CD14-positive monocyte (primary cell): ENCODE data around the gene CALD1. TPM values are rescaled to one million over a fixed set of nuclear protein-coding genes. Genes with fewer than 3 reads are reported as not detected.

Source experiments
- DNase-seq, 3 donors: peaks; one replicate each; pipeline ENCODE4 v3.0.0-alpha.2; 2011 to 2022
- H2AFZ ChIP-seq: 2 replicates; pipeline ENCODE4 v1.6.0; 2012; ENCODE audit warnings: mild to moderate bottlenecking, low read depth, low read length, inconsistent platforms; ENCODE audit not compliant: insufficient read depth, poor library complexity, severe bottlenecking
- H3K27ac ChIP-seq, 2 donors: 1 replicate in 1 of 2; 2 replicates in 1 of 2; pipeline ENCODE4 v1.5.1; 2012 to 2013; ENCODE audit warnings: low read length in 2 of 2, control low read depth in 1 of 2, inconsistent platforms in 1 of 2, low read depth in 1 of 2, mild to moderate bottlenecking in 1 of 2
- H3K27me3 ChIP-seq, 2 donors: one replicate each; pipeline versions ENCODE4 v1.6.0 to v1.6.1; 2011 to 2013; ENCODE audit warnings: low read length in 2 of 2; ENCODE audit not compliant: control insufficient read depth in 2 of 2, insufficient read depth in 2 of 2
- H3K36me3 ChIP-seq, 2 donors: replicated peaks in 1 of 2; 1 replicate in 1 of 2; 2 replicates in 1 of 2; pipeline versions ENCODE4 v1.5.1 to v1.6.1; 2012 to 2013; ENCODE audit warnings: low read length in 2 of 2, control low read depth in 1 of 2, inconsistent platforms in 1 of 2, mild to moderate bottlenecking in 1 of 2; ENCODE audit not compliant: insufficient read depth in 2 of 2, control insufficient read depth in 1 of 2
- H3K4me1 ChIP-seq, 2 donors: 1 replicate in 1 of 2; 2 replicates in 1 of 2; pipeline versions ENCODE4 v1.5.1 to v1.6.1; 2012 to 2013; ENCODE audit warnings: low read length in 2 of 2, control low read depth in 1 of 2, inconsistent platforms in 1 of 2, mild to moderate bottlenecking in 1 of 2, moderate library complexity in 1 of 2; ENCODE audit not compliant: insufficient read depth in 2 of 2, control insufficient read depth in 1 of 2
- H3K4me2 ChIP-seq: replicated peaks from 2 replicates; pipeline ENCODE3; 2012; ENCODE audit warnings: low read length, moderate library complexity, mild to moderate bottlenecking; ENCODE audit not compliant: poor library complexity, severe bottlenecking; ENCODE audit errors: extremely low read depth
- H3K4me3 ChIP-seq, 3 experiments: fragments of 200-600 bp in 1 of 3; sonication (generic) in 1 of 3; replicated peaks in 1 of 3; 1 replicate in 2 of 3; 2 replicates in 1 of 3; pipeline ENCODE4 v1.5.1; 2011 to 2013; ENCODE audit warnings: low read length in 3 of 3, mild to moderate bottlenecking in 3 of 3, control low read depth in 2 of 3, low read depth in 2 of 3, inconsistent platforms in 1 of 3, moderate library complexity in 1 of 3
- H3K79me2 ChIP-seq: 2 replicates; pipeline ENCODE4 v1.6.0; 2012; ENCODE audit warnings: mild to moderate bottlenecking, control low read depth, inconsistent platforms, low read length, moderate library complexity; ENCODE audit not compliant: insufficient read depth
- H3K9ac ChIP-seq: 2 replicates; pipeline ENCODE4 v1.6.0; 2017; ENCODE audit warnings: low read length, mild to moderate bottlenecking; ENCODE audit not compliant: insufficient read depth, poor library complexity, severe bottlenecking
- H3K9me3 ChIP-seq, 2 donors: replicated peaks in 1 of 2; 1 replicate in 1 of 2; 2 replicates in 1 of 2; pipeline versions ENCODE4 v1.5.1 to v1.6.1; 2012 to 2013; ENCODE audit warnings: low read length in 2 of 2, control low read depth in 1 of 2; ENCODE audit not compliant: control insufficient read depth in 1 of 2, insufficient read depth in 1 of 2
- H4K20me1 ChIP-seq: 2 replicates; pipeline ENCODE4 v1.6.0; 2012; ENCODE audit warnings: mild to moderate bottlenecking, low read length, control low read depth, moderate library complexity; ENCODE audit not compliant: insufficient read depth
- H3K27ac Mint-ChIP-seq, 7 donors: one replicate each; pipeline ENCODE4 v1.8.0; 2020; ENCODE audit warnings: mild to moderate bottlenecking in 7 of 7, mixed read lengths in 7 of 7, moderate library complexity in 6 of 7, inconsistent platforms in 2 of 7
- H3K27me3 Mint-ChIP-seq, 3 donors: one replicate each; pipeline ENCODE4 v1.8.0; 2021 to 2022; ENCODE audit warnings: low read depth in 3 of 3, mild to moderate bottlenecking in 3 of 3, mixed read lengths in 3 of 3, moderate library complexity in 3 of 3, inconsistent platforms in 1 of 3
- H3K36me3 Mint-ChIP-seq, 2 donors: one replicate each; pipeline ENCODE4 v1.8.0; 2020; ENCODE audit warnings: mixed read lengths in 2 of 2, inconsistent platforms in 1 of 2, mild to moderate bottlenecking in 1 of 2
- H3K4me1 Mint-ChIP-seq: one replicate; pipeline ENCODE4 v1.8.0; 2020; ENCODE audit warnings: mild to moderate bottlenecking, mixed read lengths
- H3K4me3 Mint-ChIP-seq, 2 donors: one replicate each; pipeline ENCODE4 v1.8.0; 2020; ENCODE audit warnings: mild to moderate bottlenecking in 2 of 2, mixed read lengths in 2 of 2, moderate library complexity in 1 of 2
- H3K9me3 Mint-ChIP-seq, 7 donors: one replicate each; pipeline ENCODE4 v1.8.0; 2020 to 2022; ENCODE audit warnings: mixed read lengths in 7 of 7, mild to moderate bottlenecking in 6 of 7, moderate library complexity in 6 of 7, inconsistent platforms in 2 of 7
- CTCF ChIP-seq: fragments of 200-600 bp; IDR thresholded peaks from one replicate; pipeline ENCODE4 v1.8.0; 2022; ENCODE audit warnings: antibody characterized with exemption, mild to moderate bottlenecking
- WGBS: methylation state at CpG from one replicate; pipeline ENCODE4 v1.1.5; 2013; ENCODE audit warnings: missing lambda C conversion rate; ENCODE audit not compliant: insufficient coverage; 5-methylcytosine and 5-hydroxymethylcytosine counted together
- intact Hi-C, 2 donors: fragments of 100-400 bp; cut with micrococcal nuclease; formaldehyde crosslinking; loops; one replicate each; pipeline versions ENCODE4 v1.15.0 to v1.15.1; 2023
- polyA plus RNA-seq, 3 donors: library from polyadenylated mRNA; depleted of rRNA in 1 of 3; unstranded in 2 of 3; stranded (reverse) in 1 of 3; fragments of 300-500 nt in 2 of 3; fragments of >200 nt in 1 of 3; fragmentation: Illumina TruSeq in 2 of 3; gene quantifications; 1 replicate in 2 of 3; 2 replicates in 1 of 3; pipeline ENCODE4 v1.2.3, GENCODE V29; 2012 to 2021

The CALD1 gene
- polyA plus RNA-seq, 3 donors: 0.18 TPM; not detected in 2

GRCh38 chr7:134740376-134740775 lies 39.1 kb upstream of the CALD1 start:
- peaks cover 4 to 6% of the 10 kb centered on the region in 2 donors for H3K4me1 ChIP-seq
- H3K27ac Mint-ChIP-seq: no peak overlapping the region
- H4K20me1 ChIP-seq: no peaks in the 10 kb centered on the region
- H3K4me2 ChIP-seq: no peak overlapping the region
- no peaks in the 10 kb centered on the region for H3K36me3 Mint-ChIP-seq
- no peak overlapping the region for H3K9ac ChIP-seq
- H3K4me3 Mint-ChIP-seq: no peak overlapping the region
- H3K9me3 Mint-ChIP-seq: peaks cover 0 to 3% (median 0%) of the 10 kb centered on the region in 7 donors
- no peak overlapping the region for H3K27ac ChIP-seq
- peaks cover 12% of the 10 kb centered on the region for H3K4me1 Mint-ChIP-seq
- 69% methylated on average over 4 of the region's 4 CpGs for WGBS
- no peak overlapping the region for H2AFZ ChIP-seq
- H3K9me3 ChIP-seq: no peaks in the 10 kb centered on the region
- TF ChIP-seq CTCF: no peak
- no peak for DNase-seq
- intact Hi-C loops: no loop called here
- no peak overlapping the region for H3K4me3 ChIP-seq
- H3K27me3 ChIP-seq: no peaks in the 10 kb centered on the region
- H3K36me3 ChIP-seq: no peaks in the 10 kb centered on the region
- H3K79me2 ChIP-seq: no peaks in the 10 kb centered on the region
- peaks cover 2 to 6% (median 3%) of the 10 kb centered on the region in 3 donors for H3K27me3 Mint-ChIP-seq

GRCh38 chr7:134741907-134742635 lies 37.4 kb upstream of the CALD1 start:
- Mint-ChIP-seq H3K36me3 (no peaks in the 10 kb centered on the region), H3K27ac (peak overlapping the region in 1 of 7 donors; percentile 46), H3K4me1 (peaks cover 12% of the 10 kb centered on the region), H3K4me3 (no peak overlapping the region), H3K27me3 (peaks cover 2 to 6% (median 5%) of the 10 kb centered on the region in 3 donors), H3K9me3 (peaks cover 0 to 3% (median 0%) of the 10 kb centered on the region in 7 donors)
- no peaks in the 10 kb centered on the region for H3K79me2 ChIP-seq
- no peak overlapping the region for H3K4me3 ChIP-seq
- H3K4me2 ChIP-seq: no peak overlapping the region
- no peaks in the 10 kb centered on the region for H4K20me1 ChIP-seq
- DNase-seq: no peak
- H3K27me3 ChIP-seq: no peaks in the 10 kb centered on the region
- H3K9me3 ChIP-seq: no peaks in the 10 kb centered on the region
- 100% methylated on average over 2 of the region's 3 CpGs for WGBS
- no peak for TF ChIP-seq CTCF
- H3K36me3 ChIP-seq: no peaks in the 10 kb centered on the region
- no peak overlapping the region for H3K27ac ChIP-seq
- peaks cover 4 to 6% of the 10 kb centered on the region in 2 donors for H3K4me1 ChIP-seq
- intact Hi-C loops: no loop called here
- H3K9ac ChIP-seq: no peak overlapping the region
- H2AFZ ChIP-seq: no peak overlapping the region
